Tibial nerve (tissue), 4 donors: Measurements from ENCODE around the gene WDR1.

Experiments used
- CTCF ChIP-seq, 5 experiments: fragments of 200-600 bp in 3 of 5; fragments of 450-650 bp in 2 of 5; sonication (generic) in 3 of 5; IDR thresholded peaks; one replicate each; pipeline ENCODE4 v1.5.1; 2016 to 2019; ENCODE audit warnings: antibody characterized with exemption in 5 of 5, mild to moderate bottlenecking in 3 of 5, moderate library complexity in 2 of 5
- EP300 ChIP-seq, 2 donors: sonication (generic); formaldehyde crosslinking; IDR thresholded peaks; one replicate each; pipeline ENCODE4 v1.6.1; 2017; ENCODE audit warnings: antibody characterized with exemption in 2 of 2, mild to moderate bottlenecking in 1 of 2
- POLR2A ChIP-seq, 2 donors: fragments of 450-650 bp; IDR thresholded peaks; one replicate each; pipeline ENCODE4 v1.6.1; 2017; ENCODE audit warnings: antibody characterized with exemption in 2 of 2, mild to moderate bottlenecking in 2 of 2, moderate library complexity in 2 of 2

- TF ChIP-seq CTCF (IDR thresholded peaks at IDR 0.05): no peak
- TF ChIP-seq POLR2A (IDR thresholded peaks at IDR 0.05): no peak
- TF ChIP-seq EP300 (IDR thresholded peaks at IDR 0.05): no peak
These were observed 22.9 kb upstream of the WDR1 start for GRCh38 chr4:10139518-10139917.
